Kidney (tissue), 14 donors: Measurements from ENCODE around the gene NHS. TPM values are rescaled to one million over a fixed set of nuclear protein-coding genes. Genes with fewer than 3 reads are reported as not detected.
A peak's percentile ranks its signal among the peaks of the same experiment; 100 is the strongest.

Experiments used
- DNase-seq, 5 donors: peaks; one replicate each; pipeline ENCODE4 v3.0.0-alpha.2; 2013 to 2020
- FAIRE-seq: peaks from 2 replicates; lab custom pipeline; 2012; peaks lifted over from hg19 to GRCh38; lab: Jason Lieb, UNC
- H3K27ac ChIP-seq, 2 donors: one replicate each; pipeline ENCODE4 v1.7.0; 2013; ENCODE audit warnings: low read depth in 2 of 2, low read length in 2 of 2, inconsistent platforms in 1 of 2
- H3K27me3 ChIP-seq: one replicate; pipeline ENCODE4 v1.7.1; 2013; ENCODE audit warnings: low read length, inconsistent platforms; ENCODE audit not compliant: control insufficient read depth, insufficient read depth
- H3K36me3 ChIP-seq, 3 donors: one replicate each; pipeline versions ENCODE4 v1.7.0 to v1.7.1; 2013; ENCODE audit warnings: low read length in 3 of 3, control low read depth in 1 of 3, inconsistent platforms in 1 of 3; ENCODE audit not compliant: insufficient read depth in 3 of 3, control insufficient read depth in 2 of 3
- H3K4me1 ChIP-seq, 3 donors: one replicate each; pipeline versions ENCODE4 v1.7.0 to v1.7.1; 2013; ENCODE audit warnings: low read length in 3 of 3, inconsistent platforms in 1 of 3, low read depth in 1 of 3; ENCODE audit not compliant: control insufficient read depth in 2 of 3, insufficient read depth in 2 of 3
- H3K4me3 ChIP-seq, 3 donors: one replicate each; pipeline versions ENCODE4 v1.7.0 to v1.8.1; 2013; ENCODE audit warnings: low read length in 3 of 3, control low read depth in 1 of 3, inconsistent platforms in 1 of 3
- H3K9ac ChIP-seq, 3 donors: one replicate each; pipeline versions ENCODE4 v1.7.0 to v1.7.1; 2013; ENCODE audit warnings: low read length in 3 of 3, control low read depth in 1 of 3, inconsistent platforms in 1 of 3
- H3K9me3 ChIP-seq, 3 donors: one replicate each; pipeline versions ENCODE4 v1.7.0 to v1.7.1; 2013; ENCODE audit warnings: low read length in 3 of 3, control low read depth in 1 of 3, inconsistent platforms in 1 of 3; ENCODE audit not compliant: control insufficient read depth in 2 of 3, insufficient read depth in 1 of 3
- CTCF ChIP-seq: IDR thresholded peaks from 3 replicates; pipeline ENCODE4 v1.5.1; 2012; ENCODE audit warnings: mild to moderate bottlenecking, moderate library complexity, borderline replicate concordance; ENCODE audit not compliant: insufficient read depth; ENCODE audit errors: extremely low read depth
- intact Hi-C: fragments of 100-400 bp; cut with DNase I; formaldehyde crosslinking; loops from one replicate; pipeline ENCODE4 v1.11.1; 2022
- polyA plus RNA-seq: library from polyadenylated mRNA; stranded (reverse); fragments of 350-450 nt; fragmentation: Illumina TruSeq; extraction: RNeasy Lipid Tissue Mini Kit (QIAGEN cat#74804); gene quantifications from one replicate; pipeline ENCODE4 v1.2.3, GENCODE V29; 2014; ENCODE audit warnings: low read depth, low replicate concordance; ENCODE audit not compliant: insufficient read depth
- total RNA-seq: library from RNA; stranded (reverse); fragmentation: NEBNext Ultra II Directional; extraction: Animal tissue kit (Norgen Biotek cat#: 25700); gene quantifications from one replicate; pipeline ENCODE4 v1.2.1, GENCODE V29; 2021
- donor health status: control.
- donor health status: control.
- donor health status: control.
- donor health status: control.
- donor health status: control.
- donor health status: DM: yes; HTN: yes; CAD: no.
- donor health status: Normal renal cell carcinoma (clear cell type).

The NHS gene
- total and polyA plus RNA-seq, 2 donors from 2014 or later: 3.1 to 28.9 TPM

GRCh38 chrX:17535229-17535628 lies 160.2 kb downstream of the NHS start:
- no peak overlapping the region for H3K9ac ChIP-seq
- H3K4me1 ChIP-seq: peaks cover 0 to 17% (median 9%) of the 10 kb centered on the region in 3 donors
- intact Hi-C loops: no loop called here
- H3K9me3 ChIP-seq: no peaks in the 10 kb centered on the region
- H3K36me3 ChIP-seq: no peaks in the 10 kb centered on the region
- no peak overlapping the region for H3K4me3 ChIP-seq
- DNase-seq (no peak), FAIRE-seq (no peak)
- peak; percentile 30 for TF ChIP-seq CTCF
- H3K27me3 ChIP-seq: no peaks in the 10 kb centered on the region
- H3K27ac ChIP-seq: no peak overlapping the region

- no peak for TF ChIP-seq CTCF
- H3K27ac ChIP-seq: peak overlapping the region in 1 of 2 donors; percentile 51
- DNase-seq (no peak), FAIRE-seq (no peak)
- no peaks in the 10 kb centered on the region for H3K9me3 ChIP-seq
- H3K4me1 ChIP-seq: peaks cover 0 to 12% (median 9%) of the 10 kb centered on the region in 3 donors
- no peaks in the 10 kb centered on the region for H3K36me3 ChIP-seq
- no peak overlapping the region for H3K4me3 ChIP-seq
- peaks cover 2% of the 10 kb centered on the region for H3K27me3 ChIP-seq
- H3K9ac ChIP-seq: peak overlapping the region in 1 of 3 donors; percentile 12
- intact Hi-C loops: no loop called here
Measured at GRCh38 chrX:17537723-17538243, 162.8 kb downstream of the NHS start.

- no peak for DNase-seq
- H3K36me3 ChIP-seq: no peaks in the 10 kb centered on the region
- FAIRE-seq: no peak
Measured at GRCh38 chrX:17542123-17542522, 167.1 kb downstream of the NHS start.

More at GRCh38 chrX:17542123-17542522, 167.1 kb downstream of the NHS start:
- intact Hi-C loops: no loop called here
- H3K9me3 ChIP-seq: no peaks in the 10 kb centered on the region
- H3K27me3 ChIP-seq: peaks cover 2% of the 10 kb centered on the region
- H3K9ac ChIP-seq: no peak overlapping the region
- H3K27ac ChIP-seq: peak overlapping the region in 1 of 2 donors; percentile 3
- no peak overlapping the region for H3K4me3 ChIP-seq
- no peak for TF ChIP-seq CTCF
- H3K4me1 ChIP-seq: peaks cover 0 to 25% (median 13%) of the 10 kb centered on the region in 3 donors
